PC-9 (cell line): ENCODE data around the gene COL5A1. TPM values are rescaled to one million over a fixed set of nuclear protein-coding genes. Genes with fewer than 3 reads are reported as not detected.

Source experiments
- BruUV-seq: library from RNA; stranded (reverse); fragments of 400-500 nt; replicated peaks from 2 replicates; lab custom pipeline; 2021; lab: Mats Ljungman, UMichigan
- CTCF ChIA-PET: fragments of 300-600 bp; sonication (Branson Sonifier 250); formaldehyde crosslinking; loops from one replicate; lab custom pipeline; 2022; ENCODE audit warnings: antibody characterized with exemption; lab: Charles Lee
- POLR2A ChIA-PET: fragments of 300-600 bp; sonication (Branson Sonifier 250); formaldehyde crosslinking; loops from one replicate; lab custom pipeline; 2022; ENCODE audit warnings: antibody characterized with exemption; ENCODE audit not compliant: unreplicated experiment; lab: Charles Lee
- DNase-seq, 2 experiments: peaks; one replicate each; pipeline versions ENCODE4 v3.0.0 to v3.0.0-alpha.2; 2015 to 2022; ENCODE audit warnings: mixed read lengths in 1 of 2
- H2AFZ ChIP-seq: fragments of 200-600 bp; sonication (generic); 2 replicates; pipeline ENCODE4 v1.8.1; 2017; ENCODE audit warnings: antibody characterized with exemption
- H3F3A ChIP-seq: fragments of 200-600 bp; sonication (generic); 2 replicates; pipeline ENCODE4 v1.8.1; 2017; ENCODE audit warnings: antibody characterized with exemption, mild to moderate bottlenecking, low read depth; ENCODE audit not compliant: insufficient read depth
- H3K27ac ChIP-seq: fragments of 200-600 bp; sonication (generic); 2 replicates; pipeline ENCODE4 v1.6.1; 2016; ENCODE audit warnings: mixed run types
- H3K27me3 ChIP-seq: fragments of 200-600 bp; sonication (generic); 2 replicates; pipeline ENCODE4 v1.6.1; 2016; ENCODE audit warnings: low read depth, mixed run types; ENCODE audit not compliant: insufficient read depth
- H3K36me3 ChIP-seq: fragments of 200-600 bp; sonication (generic); 2 replicates; pipeline ENCODE4 v1.6.1; 2016; ENCODE audit warnings: low read depth, mixed run types
- H3K4me1 ChIP-seq: fragments of 200-600 bp; sonication (generic); replicated peaks from 2 replicates; pipeline ENCODE4 v1.6.1; 2016; ENCODE audit warnings: mixed run types; ENCODE audit not compliant: insufficient read depth
- H3K4me2 ChIP-seq: fragments of 200-600 bp; sonication (generic); 2 replicates; pipeline ENCODE4 v1.6.1; 2017; ENCODE audit warnings: mixed run types
- H3K4me3 ChIP-seq: fragments of 200-600 bp; sonication (generic); 2 replicates; pipeline ENCODE4 v1.6.1; 2016; ENCODE audit warnings: mixed run types
- H3K79me2 ChIP-seq: fragments of 200-600 bp; sonication (generic); 2 replicates; pipeline ENCODE4 v1.6.1; 2017; ENCODE audit warnings: low read depth, mixed run types
- H3K9me2 ChIP-seq: fragments of 200-600 bp; sonication (generic); 2 replicates; pipeline ENCODE4 v1.8.1; 2017; ENCODE audit warnings: mild to moderate bottlenecking; ENCODE audit not compliant: insufficient read depth
- H3K9me3 ChIP-seq: fragments of 200-600 bp; sonication (generic); 2 replicates; pipeline ENCODE4 v1.8.1; 2016; ENCODE audit warnings: low read depth; ENCODE audit not compliant: insufficient read depth
- H4K20me1 ChIP-seq: fragments of 200-600 bp; sonication (generic); 2 replicates; pipeline ENCODE4 v1.8.1; 2017; ENCODE audit not compliant: insufficient read depth
- EZH2 ChIP-seq: fragments of 200-600 bp; sonication (generic); IDR thresholded peaks from 2 replicates; pipeline ENCODE4 v1.8.0; 2017; ENCODE audit warnings: antibody characterized with exemption, low read depth
- intact Hi-C: fragments of 100-400 bp; cut with micrococcal nuclease; formaldehyde crosslinking; loops from one replicate; pipeline ENCODE4 v1.10.0; 2022; ENCODE audit not compliant: unreplicated experiment
- total RNA-seq: library from RNA; stranded (reverse); gene quantifications from 2 replicates; pipeline ENCODE4 v1.2.3, GENCODE V29; 2021
- TF ChIP-seq, protein P1 (sequence below): fragments of 200-600 bp; sonication (generic); conservative IDR thresholded peaks from 2 replicates; pipeline ENCODE4 v1.6.1; 2017; ENCODE audit warnings: mixed run types, antibody characterized with exemption, mild to moderate bottlenecking, moderate library complexity

The COL5A1 gene
- total RNA-seq, 1 experiment from 2014 or later = 15.2 TPM

GRCh38 chr9:134620751-134621557 lies 20.6 kb upstream of the COL5A1 start:
- TF ChIP-seq, protein P1, sequence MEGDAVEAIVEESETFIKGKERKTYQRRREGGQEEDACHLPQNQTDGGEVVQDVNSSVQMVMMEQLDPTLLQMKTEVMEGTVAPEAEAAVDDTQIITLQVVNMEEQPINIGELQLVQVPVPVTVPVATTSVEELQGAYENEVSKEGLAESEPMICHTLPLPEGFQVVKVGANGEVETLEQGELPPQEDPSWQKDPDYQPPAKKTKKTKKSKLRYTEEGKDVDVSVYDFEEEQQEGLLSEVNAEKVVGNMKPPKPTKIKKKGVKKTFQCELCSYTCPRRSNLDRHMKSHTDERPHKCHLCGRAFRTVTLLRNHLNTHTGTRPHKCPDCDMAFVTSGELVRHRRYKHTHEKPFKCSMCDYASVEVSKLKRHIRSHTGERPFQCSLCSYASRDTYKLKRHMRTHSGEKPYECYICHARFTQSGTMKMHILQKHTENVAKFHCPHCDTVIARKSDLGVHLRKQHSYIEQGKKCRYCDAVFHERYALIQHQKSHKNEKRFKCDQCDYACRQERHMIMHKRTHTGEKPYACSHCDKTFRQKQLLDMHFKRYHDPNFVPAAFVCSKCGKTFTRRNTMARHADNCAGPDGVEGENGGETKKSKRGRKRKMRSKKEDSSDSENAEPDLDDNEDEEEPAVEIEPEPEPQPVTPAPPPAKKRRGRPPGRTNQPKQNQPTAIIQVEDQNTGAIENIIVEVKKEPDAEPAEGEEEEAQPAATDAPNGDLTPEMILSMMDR = no peak
- TF ChIP-seq EZH2 = no peak
- no peak overlapping the region for H3K4me3 ChIP-seq
- H3K9me2 ChIP-seq = no peaks in the 10 kb centered on the region
- H3K4me2 ChIP-seq = no peak overlapping the region
- H3K36me3 ChIP-seq = no peaks in the 10 kb centered on the region
- H3K79me2 ChIP-seq = no peaks in the 10 kb centered on the region
- BruUV-seq = no TSS peak
- ChIA-PET POLR2A (no interaction called here), CTCF (no interaction called here)
- H3K27ac ChIP-seq = no peak overlapping the region
- H2AFZ ChIP-seq = no peak overlapping the region
- no peaks in the 10 kb centered on the region for H3K9me3 ChIP-seq
- peaks cover 15% of the 10 kb centered on the region for H3K27me3 ChIP-seq
- intact Hi-C loops = no loop called here
- DNase-seq = no peak
- no peaks in the 10 kb centered on the region for H3F3A ChIP-seq
- H4K20me1 ChIP-seq = no peaks in the 10 kb centered on the region
- peaks cover 16% of the 10 kb centered on the region for H3K4me1 ChIP-seq

GRCh38 chr9:134621558-134622110 lies 20.0 kb upstream of the COL5A1 start:
- POLR2A ChIA-PET = no interaction called here
- H3F3A ChIP-seq = no peaks in the 10 kb centered on the region
- TF ChIP-seq, protein P1 = no peak
- no peak for TF ChIP-seq EZH2
- H2AFZ ChIP-seq = no peak overlapping the region
- intact Hi-C loops = no loop called here
- no peaks in the 10 kb centered on the region for H3K79me2 ChIP-seq
- H3K9me2 ChIP-seq = no peaks in the 10 kb centered on the region
- no peaks in the 10 kb centered on the region for H4K20me1 ChIP-seq
- no peaks in the 10 kb centered on the region for H3K36me3 ChIP-seq
- CTCF ChIA-PET = no interaction called here
- H3K4me1 ChIP-seq = peaks cover 23% of the 10 kb centered on the region
- H3K9me3 ChIP-seq = no peaks in the 10 kb centered on the region
- no peak for DNase-seq
- BruUV-seq = no TSS peak
- peaks cover 15% of the 10 kb centered on the region for H3K27me3 ChIP-seq
- no peak overlapping the region for H3K4me3 ChIP-seq
- H3K27ac ChIP-seq = no peak overlapping the region
- no peak overlapping the region for H3K4me2 ChIP-seq

- intact Hi-C loops = no loop called here
- Histone ChIP-seq H3K9me2 (no peaks in the 10 kb centered on the region), H3K4me1 (peaks cover 23% of the 10 kb centered on the region), H3K27me3 (peaks cover 12% of the 10 kb centered on the region), H3K27ac (no peak overlapping the region), H3K79me2 (no peaks in the 10 kb centered on the region), H3K36me3 (no peaks in the 10 kb centered on the region), H3K9me3 (no peaks in the 10 kb centered on the region), H2AFZ (no peak overlapping the region), H3F3A (no peaks in the 10 kb centered on the region), H3K4me3 (no peak overlapping the region), H3K4me2 (no peak overlapping the region), H4K20me1 (no peaks in the 10 kb centered on the region)
- ChIA-PET POLR2A (no interaction called here), CTCF (no interaction called here)
- no TSS peak for BruUV-seq
- TF ChIP-seq EZH2 = no peak
- TF ChIP-seq, protein P1 = no peak
- DNase-seq = no peak
These were observed 18.7 kb upstream of the COL5A1 start for GRCh38 chr9:134622896-134623257.
